ENCODE results near the gene DIS3L2. TPM values are rescaled to one million over a fixed set of nuclear protein-coding genes. Genes with fewer than 3 reads are reported as not detected.

DIS3L2 gene
- total and polyA plus RNA-seq, 2 of the 8 experiments (the other 6 are each of a cell fraction or from before 2014, with no cell fraction given): 11.5 to 21.6 TPM

DNA sequence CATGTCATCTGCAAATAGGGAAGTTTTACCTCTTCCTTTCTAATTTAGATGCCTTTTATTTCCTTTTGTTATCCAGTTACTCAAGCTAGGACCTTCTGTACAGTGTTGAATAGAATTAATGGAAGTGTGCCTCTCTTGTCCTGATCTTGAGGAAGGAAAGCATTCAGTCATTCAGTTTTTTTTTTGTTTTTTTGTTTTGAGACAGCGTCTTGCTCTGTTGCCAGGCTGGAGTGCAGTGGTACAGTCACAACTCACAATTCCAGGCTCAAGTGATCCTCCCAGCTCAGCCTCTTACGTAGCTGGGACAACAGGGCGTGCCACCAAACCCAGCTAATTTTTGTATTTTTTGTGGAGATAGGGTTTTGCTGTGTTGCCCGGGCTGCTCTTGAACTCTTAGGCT is 213.1 kb downstream of the DIS3L2 start:
- Histone ChIP-seq H3K23ac (ENCODE audit: insufficient read length) (no peak overlapping the region), H4K91ac (replicated peaks; ENCODE audit: insufficient read length, low read length) (no peak overlapping the region), H3K27ac (ENCODE audit: low read depth, low read length) (no peak overlapping the region)
- no peak for TF ChIP-seq SIN3A (conservative IDR thresholded peaks at IDR 0.05 in 1 of 2, IDR thresholded peaks at IDR 0.05 in 1 of 2; ENCODE audit: low read depth in 1 of 2, low read length in 2 of 2)
- TF ChIP-seq POU5F1 (IDR thresholded peaks at IDR 0.05; ENCODE audit: low read depth, low read length): no peak
- no peak for TF ChIP-seq SUZ12 (IDR thresholded peaks at IDR 0.05; ENCODE audit: low read length)
- TF ChIP-seq TEAD4 (IDR thresholded peaks at IDR 0.05; ENCODE audit: low read depth, low read length): no peak
- no peak for TF ChIP-seq CTBP2 (IDR thresholded peaks at IDR 0.05; ENCODE audit: borderline replicate concordance, insufficient read depth, insufficient read length, low read length)

More for the DNA sequence above, 213.1 kb downstream of the DIS3L2 start:
- Histone ChIP-seq H3K9ac (replicated peaks in 1 of 4; ENCODE audit: extremely low read depth in 1 of 4, low read depth in 3 of 4, low read length in 3 of 4) (no peak overlapping the region), H2BK5ac (ENCODE audit: low read depth, low read length) (no peak overlapping the region), H3K4me1 (replicated peaks in 1 of 4; ENCODE audit: control insufficient read depth in 3 of 4, insufficient read depth in 4 of 4, low read length in 3 of 4) (no peaks in the 10 kb centered on the region), H4K5ac (ENCODE audit: insufficient read length, low read depth, low read length) (no peak overlapping the region), H3K36me3 (ENCODE audit: control insufficient read depth in 2 of 4, insufficient read depth in 4 of 4, low read length in 3 of 4) (no peaks in the 10 kb centered on the region), H3K14ac (ENCODE audit: insufficient read length) (no peak overlapping the region), H2AFZ (ENCODE audit: low read length) (no peak overlapping the region), H3K56ac (replicated peaks; ENCODE audit: insufficient read length, low read depth, low read length) (no peak overlapping the region), H3K79me1 (ENCODE audit: low read depth, low read length) (no peaks in the 10 kb centered on the region), H3K18ac (ENCODE audit: extremely low read depth, low read length) (no peak overlapping the region), H3K9me3 (ENCODE audit: insufficient read depth in 2 of 2, low read depth in 1 of 2, low read length in 1 of 2) (no peaks in the 10 kb centered on the region), H3K23me2 (ENCODE audit: low read depth, low read length) (no peaks in the 10 kb centered on the region), H3K79me2 (ENCODE audit: control insufficient read depth in 1 of 2, insufficient read depth in 2 of 2, low read length in 2 of 2) (no peaks in the 10 kb centered on the region), H2BK120ac (replicated peaks; ENCODE audit: low read depth, low read length) (no peak overlapping the region), H3K4me2 (ENCODE audit: insufficient read depth in 1 of 2, low read depth in 2 of 2, low read length in 2 of 2) (no peak overlapping the region), H2AK5ac (ENCODE audit: low read depth, low read length) (no peak overlapping the region), H3K4ac (replicated peaks; ENCODE audit: insufficient read length, low read depth, low read length) (no peak overlapping the region), H3K4me3 (ENCODE audit: extremely low read depth in 1 of 4, insufficient read depth in 2 of 4, low read depth in 3 of 4, low read length in 4 of 4) (no peak overlapping the region), H2BK12ac (ENCODE audit: low read depth, low read length) (no peak overlapping the region), H3K27me3 (replicated peaks in 1 of 4; ENCODE audit: control insufficient read depth in 3 of 4, extremely low read depth in 1 of 4, insufficient read depth in 3 of 4, low read length in 3 of 4) (no peaks in the 10 kb centered on the region), H2BK20ac (ENCODE audit: low read length) (no peak overlapping the region), H2BK15ac (ENCODE audit: low read length) (no peak overlapping the region), H4K8ac (ENCODE audit: extremely low read depth, insufficient read depth, low read length) (no peak overlapping the region), H4K20me1 (replicated peaks in 1 of 2; ENCODE audit: control insufficient read depth in 1 of 2, insufficient read depth in 2 of 2, low read length in 2 of 2) (no peaks in the 10 kb centered on the region)
- CTCF ChIA-PET (ENCODE audit: partially characterized antibody): interaction anchor here (0.6 to 1.8 kb wide), 4 partner anchors 16 to 141 kb away, joined by 3 to 5 read pairs (median 4); no protein-coding TSS in a partner anchor
- POLR2A ChIA-PET (ENCODE audit: partially characterized antibody): no interaction called here
- WGBS, 2 experiments (ENCODE audit: extremely low coverage in 1 of 2, insufficient coverage in 1 of 2, insufficient read length in 1 of 2, insufficient replicate concordance in 2 of 2, low coverage in 1 of 2, low lambda C conversion rate in 2 of 2, missing lambda C conversion rate in 1 of 2): 85% methylated on average over 4 of the region's 4 CpGs; no CpG with 5 or more reads in 1 of the 2 experiments
- DNase-seq (ENCODE audit: low read depth in 1 of 2, low spot score in 2 of 2) (no peak), FAIRE-seq (no peak)

Data from H1 (cell line).